Osteoblast (primary cell): Measurements from ENCODE around the gene POLQ. TPM values are rescaled to one million over a fixed set of nuclear protein-coding genes. Genes with fewer than 3 reads are reported as not detected.
"Not testable (repeated sequence)": the region's sequence is repeated elsewhere in the genome, so short reads cannot be mapped to it uniquely, and the experiment has no call there.

ENCODE experiments used
- DNase-seq: peaks from one replicate; pipeline ENCODE4 v3.0.0; 2011; ENCODE audit warnings: low spot score, mixed read lengths; ENCODE audit not compliant: insufficient read length; ENCODE audit errors: missing footprints
- H2AFZ ChIP-seq: 2 replicates; pipeline ENCODE4 v1.6.0; 2011; ENCODE audit warnings: mild to moderate bottlenecking, low read length
- H3K27ac ChIP-seq: 2 replicates; pipeline ENCODE4 v1.5.1; 2011; ENCODE audit warnings: mild to moderate bottlenecking, low read depth, low read length, moderate library complexity
- H3K27me3 ChIP-seq: 2 replicates; pipeline ENCODE4 v1.6.0; 2012; ENCODE audit warnings: mild to moderate bottlenecking, control low read depth, inconsistent platforms, low read length, moderate library complexity; ENCODE audit not compliant: insufficient read depth
- H3K36me3 ChIP-seq: 2 replicates; pipeline ENCODE4 v1.5.1; 2011; ENCODE audit warnings: mild to moderate bottlenecking, low read length, control low read depth, moderate library complexity; ENCODE audit not compliant: insufficient read depth
- H3K4me1 ChIP-seq: 2 replicates; pipeline ENCODE4 v1.5.1; 2011; ENCODE audit warnings: mild to moderate bottlenecking, low read length, control low read depth, moderate library complexity; ENCODE audit not compliant: insufficient read depth
- H3K4me2 ChIP-seq: 2 replicates; pipeline ENCODE4 v1.6.0; 2011; ENCODE audit warnings: mild to moderate bottlenecking, low read length; ENCODE audit not compliant: insufficient read depth
- H3K4me3 ChIP-seq: fragments of 200-600 bp; sonication (generic); 3 replicates; pipeline ENCODE4 v1.5.1; 2012; ENCODE audit warnings: mild to moderate bottlenecking, low read length, inconsistent platforms; ENCODE audit not compliant: insufficient read depth
- H3K79me2 ChIP-seq: 2 replicates; pipeline ENCODE4 v1.6.0; 2012; ENCODE audit warnings: mild to moderate bottlenecking, low read length, control low read depth, inconsistent platforms; ENCODE audit not compliant: insufficient read depth
- H3K9me3 ChIP-seq: 2 replicates; pipeline ENCODE4 v1.5.1; 2011; ENCODE audit warnings: low read depth, low read length, control low read depth
- H4K20me1 ChIP-seq: 2 replicates; pipeline ENCODE4 v1.6.0; 2012; ENCODE audit warnings: mild to moderate bottlenecking, low read length, control low read depth; ENCODE audit not compliant: insufficient read depth
- total RNA-seq: library from RNA; depleted of rRNA; stranded (reverse); fragments of >200 nt; gene quantifications from 2 replicates; pipeline ENCODE4 v1.2.3, GENCODE V29; 2012
- TF ChIP-seq, protein P1 (sequence below): IDR thresholded peaks from 2 replicates; pipeline ENCODE4 v1.5.1; 2011; ENCODE audit warnings: mild to moderate bottlenecking, low read depth, low read length, moderate library complexity; ENCODE audit errors: extremely low read depth

The POLQ gene
- total RNA-seq, 1 donor, result 1.4 TPM

DNA sequence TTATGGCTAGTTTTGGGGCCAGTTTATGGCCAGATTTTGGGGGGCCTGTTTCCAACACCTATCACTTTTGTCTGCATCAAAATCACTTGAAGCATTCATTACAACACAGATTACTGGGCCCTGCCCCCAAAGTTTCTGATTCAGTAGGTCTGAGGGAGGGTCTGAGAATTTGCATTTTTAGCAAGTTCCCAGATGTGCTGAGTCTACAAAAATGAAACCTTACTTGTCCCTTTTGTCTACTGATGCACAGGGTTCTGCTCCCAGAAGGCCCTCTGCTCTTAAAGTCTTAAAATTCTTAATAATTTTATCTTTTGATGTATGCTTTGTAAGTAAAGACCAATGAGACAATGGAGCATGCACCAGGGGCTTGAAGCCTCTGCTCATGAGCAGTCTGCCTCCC is 146.0 kb downstream of the POLQ start:
- TF ChIP-seq, protein P1, sequence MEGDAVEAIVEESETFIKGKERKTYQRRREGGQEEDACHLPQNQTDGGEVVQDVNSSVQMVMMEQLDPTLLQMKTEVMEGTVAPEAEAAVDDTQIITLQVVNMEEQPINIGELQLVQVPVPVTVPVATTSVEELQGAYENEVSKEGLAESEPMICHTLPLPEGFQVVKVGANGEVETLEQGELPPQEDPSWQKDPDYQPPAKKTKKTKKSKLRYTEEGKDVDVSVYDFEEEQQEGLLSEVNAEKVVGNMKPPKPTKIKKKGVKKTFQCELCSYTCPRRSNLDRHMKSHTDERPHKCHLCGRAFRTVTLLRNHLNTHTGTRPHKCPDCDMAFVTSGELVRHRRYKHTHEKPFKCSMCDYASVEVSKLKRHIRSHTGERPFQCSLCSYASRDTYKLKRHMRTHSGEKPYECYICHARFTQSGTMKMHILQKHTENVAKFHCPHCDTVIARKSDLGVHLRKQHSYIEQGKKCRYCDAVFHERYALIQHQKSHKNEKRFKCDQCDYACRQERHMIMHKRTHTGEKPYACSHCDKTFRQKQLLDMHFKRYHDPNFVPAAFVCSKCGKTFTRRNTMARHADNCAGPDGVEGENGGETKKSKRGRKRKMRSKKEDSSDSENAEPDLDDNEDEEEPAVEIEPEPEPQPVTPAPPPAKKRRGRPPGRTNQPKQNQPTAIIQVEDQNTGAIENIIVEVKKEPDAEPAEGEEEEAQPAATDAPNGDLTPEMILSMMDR, result no peak
- no peaks in the 10 kb centered on the region for H3K27me3 ChIP-seq
- no peak overlapping the region for H2AFZ ChIP-seq
- H3K36me3 ChIP-seq, result no peaks in the 10 kb centered on the region
- no peaks in the 10 kb centered on the region for H3K79me2 ChIP-seq
- H3K9me3 ChIP-seq, result no peaks in the 10 kb centered on the region
- H3K27ac ChIP-seq, result no peak overlapping the region
- no peak for DNase-seq
- H3K4me2 ChIP-seq, result no peak overlapping the region
- no peaks in the 10 kb centered on the region for H4K20me1 ChIP-seq
- no peak overlapping the region for H3K4me3 ChIP-seq
- H3K4me1 ChIP-seq, result no peaks in the 10 kb centered on the region

DNA sequence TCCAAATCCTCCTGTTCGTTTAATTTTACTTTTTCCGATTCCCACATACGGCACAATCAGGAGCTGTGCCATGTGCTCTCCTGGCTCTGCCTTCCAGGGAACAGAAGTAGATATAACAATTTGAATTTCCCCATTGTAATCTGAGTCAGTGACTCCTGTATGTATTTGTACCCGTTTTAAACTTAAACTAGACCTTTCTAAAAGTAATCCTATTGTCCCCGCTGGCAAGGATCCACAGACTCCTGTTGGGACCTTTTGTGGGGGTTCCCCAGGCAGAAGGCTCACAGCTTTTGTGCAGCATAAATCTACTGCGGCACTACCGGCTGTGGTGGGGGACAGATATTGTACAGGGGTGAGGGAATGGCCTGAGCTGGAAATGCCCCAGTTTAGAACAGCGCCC is 147.7 kb downstream of the POLQ start:
- H3K36me3 ChIP-seq, DNase-seq, H3K27ac ChIP-seq, H3K27me3 ChIP-seq, H2AFZ ChIP-seq, H3K9me3 ChIP-seq, H3K4me1 ChIP-seq, H3K4me2 ChIP-seq, H4K20me1 ChIP-seq, H3K79me2 ChIP-seq, H3K4me3 ChIP-seq: not testable (repeated sequence)

DNA sequence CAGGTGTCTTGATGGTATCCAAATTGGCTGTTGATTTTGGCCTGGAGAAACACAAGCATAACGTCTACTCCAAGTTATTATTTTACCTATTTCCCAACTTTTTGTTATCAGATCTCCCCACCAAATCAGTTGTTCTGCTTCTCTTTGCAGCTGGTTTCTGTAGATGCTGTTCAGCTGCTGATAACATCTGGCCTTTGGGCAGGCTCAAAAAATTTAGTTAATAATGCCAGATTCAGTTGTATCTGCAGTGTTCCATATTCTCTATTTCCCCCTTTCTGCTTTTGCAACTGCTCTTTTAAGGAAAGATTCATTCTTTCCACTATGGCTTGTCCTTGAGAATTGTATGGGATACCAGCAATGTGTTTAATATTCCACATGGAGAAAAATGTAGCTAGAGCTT is 149.8 kb downstream of the POLQ start:
- not testable (repeated sequence) for H3K4me1 ChIP-seq, DNase-seq, H3K27me3 ChIP-seq, H4K20me1 ChIP-seq, H3K9me3 ChIP-seq, H2AFZ ChIP-seq, H3K27ac ChIP-seq, H3K4me2 ChIP-seq, H3K36me3 ChIP-seq, H3K4me3 ChIP-seq, H3K79me2 ChIP-seq

DNA sequence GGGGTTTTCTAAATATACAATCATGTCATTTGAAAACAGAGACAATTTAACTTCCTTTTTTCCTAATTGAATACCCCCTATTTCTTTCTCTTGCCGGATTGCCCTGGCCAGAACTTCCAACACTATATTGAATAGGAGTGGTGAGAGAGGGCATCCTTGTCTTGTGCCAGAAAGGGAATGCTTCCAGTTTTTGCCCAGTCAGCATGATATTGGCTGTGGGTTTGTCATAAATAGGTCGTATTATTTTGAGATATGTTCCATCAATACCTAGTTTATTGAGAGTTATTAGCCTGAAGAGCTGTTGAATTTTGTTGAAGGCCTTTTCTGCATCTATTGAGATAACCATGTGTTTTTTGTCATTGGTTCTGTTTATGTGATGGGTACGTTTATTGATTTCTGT is 157.5 kb downstream of the POLQ start:
- not testable (repeated sequence) for H3K27ac ChIP-seq, H4K20me1 ChIP-seq, H3K4me3 ChIP-seq, H3K36me3 ChIP-seq, DNase-seq, H2AFZ ChIP-seq, H3K79me2 ChIP-seq, H3K4me2 ChIP-seq, H3K4me1 ChIP-seq, H3K9me3 ChIP-seq, H3K27me3 ChIP-seq

Other genes starting within 250 kb of the POLQ start
- gene ARGFX, start 22.0 kb upstream of the POLQ start, total RNA-seq, result not detected in 2 replicates
- gene FBXO40, start 47.4 kb upstream of the POLQ start, total RNA-seq, result not detected in 2 replicates
- gene HCLS1, start 114.9 kb upstream of the POLQ start, total RNA-seq, result 2.9 and 4.1 TPM in 2 replicates
- 62.2 and 70.6 TPM in 2 replicates for gene GOLGB1, start 203.8 kb upstream of the POLQ start, total RNA-seq